Neural progenitor cell (in vitro differentiated cells): ENCODE data around the gene FPR2.

Source experiments
- EZH2phosphoT487 ChIP-seq: fragments of 200-600 bp; sonication (generic); IDR thresholded peaks from 2 replicates; pipeline ENCODE4 v1.6.1; 2017; ENCODE audit warnings: antibody characterized with exemption
- TF ChIP-seq, protein P1 (sequence below): fragments of 200-600 bp; sonication (generic); IDR thresholded peaks from 2 replicates; pipeline ENCODE4 v1.5.1; 2017; ENCODE audit warnings: antibody characterized with exemption, mild to moderate bottlenecking

DNA sequence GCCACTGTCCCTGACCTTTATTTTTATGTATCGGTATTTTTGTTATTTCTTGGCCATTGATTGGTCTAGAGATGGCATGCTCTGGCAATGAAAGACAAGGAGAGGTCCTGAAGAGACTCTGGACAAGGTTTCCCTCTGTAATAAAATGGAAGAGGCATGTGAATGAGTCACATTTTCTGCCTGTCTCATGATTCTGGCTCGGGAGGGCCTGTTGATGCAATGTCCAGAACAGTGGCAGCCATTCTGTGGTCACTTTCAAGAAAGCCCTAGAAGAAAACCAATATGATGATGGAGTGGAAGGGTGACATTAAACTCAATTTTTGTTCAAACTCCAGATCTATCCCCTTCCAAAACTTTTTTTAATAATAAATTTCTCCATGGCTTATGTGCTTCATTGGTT lies 32.0 kb downstream of the FPR2 start:
- TF ChIP-seq, protein P1, sequence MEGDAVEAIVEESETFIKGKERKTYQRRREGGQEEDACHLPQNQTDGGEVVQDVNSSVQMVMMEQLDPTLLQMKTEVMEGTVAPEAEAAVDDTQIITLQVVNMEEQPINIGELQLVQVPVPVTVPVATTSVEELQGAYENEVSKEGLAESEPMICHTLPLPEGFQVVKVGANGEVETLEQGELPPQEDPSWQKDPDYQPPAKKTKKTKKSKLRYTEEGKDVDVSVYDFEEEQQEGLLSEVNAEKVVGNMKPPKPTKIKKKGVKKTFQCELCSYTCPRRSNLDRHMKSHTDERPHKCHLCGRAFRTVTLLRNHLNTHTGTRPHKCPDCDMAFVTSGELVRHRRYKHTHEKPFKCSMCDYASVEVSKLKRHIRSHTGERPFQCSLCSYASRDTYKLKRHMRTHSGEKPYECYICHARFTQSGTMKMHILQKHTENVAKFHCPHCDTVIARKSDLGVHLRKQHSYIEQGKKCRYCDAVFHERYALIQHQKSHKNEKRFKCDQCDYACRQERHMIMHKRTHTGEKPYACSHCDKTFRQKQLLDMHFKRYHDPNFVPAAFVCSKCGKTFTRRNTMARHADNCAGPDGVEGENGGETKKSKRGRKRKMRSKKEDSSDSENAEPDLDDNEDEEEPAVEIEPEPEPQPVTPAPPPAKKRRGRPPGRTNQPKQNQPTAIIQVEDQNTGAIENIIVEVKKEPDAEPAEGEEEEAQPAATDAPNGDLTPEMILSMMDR = no peak
- no peak for TF ChIP-seq EZH2phosphoT487
